H1 (cell line): ENCODE measurements around the gene KXD1. TPM values are rescaled to one million over a fixed set of nuclear protein-coding genes. Genes with fewer than 3 reads are reported as not detected.
A peak's percentile ranks its signal among the peaks of the same experiment; 100 is the strongest.

ENCODE experiments used
- ASH2L ChIP-seq: fragments of 200-600, 300-600 bp; sonication (generic); IDR thresholded peaks from one replicate; pipeline ENCODE4 v1.7.1; 2017; ENCODE audit warnings: low read length
- BCL11A ChIP-seq, 2 experiments: IDR thresholded peaks; one replicate each; pipeline ENCODE4 v1.6.1; 2011; ENCODE audit warnings: low read depth in 2 of 2, low read length in 2 of 2, mild to moderate bottlenecking in 2 of 2
- CBX8 ChIP-seq: fragments of 300-800, 300-1000 bp; sonication (generic); IDR thresholded peaks from 2 replicates; pipeline ENCODE4 v1.7.1; 2016; ENCODE audit warnings: low read depth, low read length, borderline replicate concordance
- CHD1 ChIP-seq: IDR thresholded peaks from 2 replicates; pipeline ENCODE4 v1.6.1; 2012; ENCODE audit warnings: low read depth, low read length, improper control_type of control experiment
- GABPA ChIP-seq: IDR thresholded peaks from 2 replicates; pipeline ENCODE4 v1.6.1; 2011; ENCODE audit warnings: mild to moderate bottlenecking, low read length, moderate library complexity, borderline replicate concordance; ENCODE audit not compliant: insufficient read depth
- HDAC6 ChIP-seq: IDR thresholded peaks from one replicate; pipeline ENCODE4 v1.7.1; 2012; ENCODE audit warnings: low read depth, mild to moderate bottlenecking, inconsistent platforms, low read length, moderate library complexity
- JUND ChIP-seq: IDR thresholded peaks from 2 replicates; pipeline ENCODE4 v1.6.1; 2011; ENCODE audit warnings: mild to moderate bottlenecking, improper control_type of control experiment, low read length
- KDM5A ChIP-seq: fragments of 200-600 bp; IDR thresholded peaks from 2 replicates; pipeline ENCODE4 v1.7.1; 2012; ENCODE audit warnings: mild to moderate bottlenecking, low read length, inconsistent platforms, mixed read lengths
- MAFK ChIP-seq: IDR thresholded peaks from 2 replicates; pipeline ENCODE4 v1.6.1; 2012; ENCODE audit warnings: low read depth, mild to moderate bottlenecking, improper control_type of control experiment, low read length
- NRF1 ChIP-seq: IDR thresholded peaks from 2 replicates; pipeline ENCODE4 v1.6.1; 2011; ENCODE audit warnings: mild to moderate bottlenecking, low read depth, low read length, improper control_type of control experiment
- PHF8 ChIP-seq: fragments of 200-600 bp; sonication (generic); conservative IDR thresholded peaks from 2 replicates; pipeline ENCODE4 v1.7.1; 2012; ENCODE audit warnings: low read depth, mild to moderate bottlenecking, inconsistent platforms, low read length, moderate library complexity
- POU5F1 ChIP-seq: IDR thresholded peaks from 2 replicates; pipeline ENCODE4 v1.6.1; 2011; ENCODE audit warnings: low read depth, mild to moderate bottlenecking, low read length, moderate library complexity
- RBBP5 ChIP-seq: IDR thresholded peaks from 2 replicates; pipeline ENCODE4 v1.7.1; 2012; ENCODE audit warnings: low read depth, mild to moderate bottlenecking, inconsistent platforms, low read length, moderate library complexity, borderline replicate concordance
- SIN3A ChIP-seq, 2 experiments: IDR thresholded peaks in 1 of 2; conservative IDR thresholded peaks in 1 of 2; 2 replicates each; pipeline ENCODE4 v1.6.1; 2011 to 2012; ENCODE audit warnings: low read length in 2 of 2, improper control_type of control experiment in 1 of 2, low read depth in 1 of 2, mild to moderate bottlenecking in 1 of 2
- SIRT6 ChIP-seq: IDR thresholded peaks from one replicate; pipeline ENCODE4 v1.7.1; 2012; ENCODE audit warnings: low read length, inconsistent platforms
- SP4 ChIP-seq: IDR thresholded peaks from 2 replicates; pipeline ENCODE4 v1.6.1; 2012; ENCODE audit warnings: low read length, inconsistent platforms
- polyA plus RNA-seq, 7 experiments: library from polyadenylated mRNA; depleted of rRNA in 3 of 7; stranded (reverse) in 5 of 7; unstranded in 2 of 7; fragments of >200 nt in 5 of 7; fragments of 200-250 nt in 2 of 7; gene quantifications; 1 replicate in 5 of 7; 2 replicates in 1 of 7; 4 replicates in 1 of 7; pipeline versions ENCODE4 v1.2.1 to v1.2.3, GENCODE V29; 2011 to 2013; ENCODE audit warnings: missing spikeins in 2 of 7, mixed read lengths in 2 of 7
- total RNA-seq: library from RNA; stranded (reverse); fragmentation: NEBNext Ultra II Directional; extraction: Animal tissue kit (Norgen Biotek cat#: 25700); gene quantifications from 2 replicates; pipeline ENCODE4 v1.2.1, GENCODE V29; 2021
- TF ChIP-seq, protein P1 (sequence below): IDR thresholded peaks from 2 replicates; pipeline ENCODE4 v1.6.1; 2012; ENCODE audit warnings: inconsistent platforms
- TF ChIP-seq, protein P2 (sequence below): IDR thresholded peaks from 2 replicates; pipeline ENCODE4 v1.6.1; 2012; ENCODE audit warnings: low read length, inconsistent platforms

KXD1 gene
- total and polyA plus RNA-seq, 2 of the 8 experiments (the other 6 are each of a cell fraction or from before 2014, with no cell fraction given), result 115 to 267 TPM

DNA sequence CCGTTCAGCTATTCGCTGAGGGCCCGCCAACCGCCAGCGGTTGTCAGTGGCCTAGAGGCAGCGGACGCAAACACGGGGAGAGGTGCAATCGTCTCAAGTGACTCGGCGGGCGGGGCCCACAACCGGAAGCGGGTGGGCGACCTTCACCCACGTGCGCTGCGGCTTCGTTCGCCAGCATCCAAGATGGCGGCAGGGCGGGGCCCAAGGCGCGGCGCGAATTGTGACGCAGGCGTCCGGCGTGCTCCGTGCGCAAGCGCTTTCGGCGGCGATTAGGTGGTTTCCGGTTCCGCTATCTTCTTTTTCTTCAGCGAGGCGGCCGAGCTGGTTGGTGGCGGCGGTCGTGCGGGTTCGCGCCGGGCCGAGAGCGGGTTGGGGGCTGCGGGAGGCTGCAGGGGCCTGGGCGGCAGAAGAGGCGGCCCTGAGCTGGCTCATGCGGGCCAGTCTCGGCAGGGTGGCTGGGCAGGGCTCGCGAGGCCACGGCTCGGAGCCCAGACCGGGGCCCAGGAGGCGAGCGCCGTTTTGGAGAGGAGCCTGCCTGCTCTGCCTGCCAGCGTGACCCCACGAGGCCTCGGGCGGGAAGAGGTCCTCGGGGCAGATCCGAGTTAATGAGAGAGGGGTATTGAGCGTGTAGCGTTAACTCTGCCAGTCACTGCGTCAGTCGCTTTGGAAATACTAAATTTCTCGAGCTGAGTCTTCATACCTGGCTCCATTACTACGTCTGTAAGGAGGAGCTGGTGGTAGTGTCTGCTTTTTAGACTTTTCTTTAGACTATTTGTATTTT is 14.1 kb downstream of the KXD1 start, which contains the start of gene UBA52 (continued):
- TF ChIP-seq HDAC6, result no peak
- TF ChIP-seq CBX8, result no peak
- no peak for TF ChIP-seq RBBP5
- TF ChIP-seq POU5F1, result no peak
- TF ChIP-seq MAFK, result no peak
- TF ChIP-seq CHD1, result no peak
- 0 out of 2 replicates have a peak, but pooled peaks have one; percentile 86 for TF ChIP-seq SP4
- peak; percentile 65 for TF ChIP-seq ASH2L
- peak; percentile 91 to 99; a peak in 3 of 4 replicates for TF ChIP-seq SIN3A (conservative IDR thresholded peaks at IDR 0.05 in 1 of 2, IDR thresholded peaks at IDR 0.05 in 1 of 2; ENCODE audit: low read depth in 1 of 2, low read length in 2 of 2)
- TF ChIP-seq PHF8, result peak; percentile 93
- TF ChIP-seq NRF1, result peak; percentile 74
- TF ChIP-seq SIRT6, result no peak
- TF ChIP-seq JUND, result no peak
- no peak for TF ChIP-seq KDM5A
- TF ChIP-seq, protein P1, sequence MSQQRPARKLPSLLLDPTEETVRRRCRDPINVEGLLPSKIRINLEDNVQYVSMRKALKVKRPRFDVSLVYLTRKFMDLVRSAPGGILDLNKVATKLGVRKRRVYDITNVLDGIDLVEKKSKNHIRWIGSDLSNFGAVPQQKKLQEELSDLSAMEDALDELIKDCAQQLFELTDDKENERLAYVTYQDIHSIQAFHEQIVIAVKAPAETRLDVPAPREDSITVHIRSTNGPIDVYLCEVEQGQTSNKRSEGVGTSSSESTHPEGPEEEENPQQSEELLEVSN, result no peak; the same call in none of the 2 replicates
- peak; percentile 76; the same call in 1 of the 2 replicates for TF ChIP-seq GABPA
- TF ChIP-seq, protein P2, sequence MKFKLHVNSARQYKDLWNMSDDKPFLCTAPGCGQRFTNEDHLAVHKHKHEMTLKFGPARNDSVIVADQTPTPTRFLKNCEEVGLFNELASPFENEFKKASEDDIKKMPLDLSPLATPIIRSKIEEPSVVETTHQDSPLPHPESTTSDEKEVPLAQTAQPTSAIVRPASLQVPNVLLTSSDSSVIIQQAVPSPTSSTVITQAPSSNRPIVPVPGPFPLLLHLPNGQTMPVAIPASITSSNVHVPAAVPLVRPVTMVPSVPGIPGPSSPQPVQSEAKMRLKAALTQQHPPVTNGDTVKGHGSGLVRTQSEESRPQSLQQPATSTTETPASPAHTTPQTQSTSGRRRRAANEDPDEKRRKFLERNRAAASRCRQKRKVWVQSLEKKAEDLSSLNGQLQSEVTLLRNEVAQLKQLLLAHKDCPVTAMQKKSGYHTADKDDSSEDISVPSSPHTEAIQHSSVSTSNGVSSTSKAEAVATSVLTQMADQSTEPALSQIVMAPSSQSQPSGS, result no peak
- no peak for TF ChIP-seq BCL11A (IDR thresholded peaks at IDR 0.05; ENCODE audit: low read depth in 2 of 2, low read length in 2 of 2)
- TF ChIP-seq, all 59 proteins: peak for 24
